Skeletal muscle satellite cell (primary cell): ENCODE data around the gene EMX2.

Experiments
- H3K27me3 ChIP-seq: 2 replicates; pipeline ENCODE4 v1.7.0; 2013; ENCODE audit warnings: low read length; ENCODE audit not compliant: control insufficient read depth, insufficient read depth
- H3K36me3 ChIP-seq: 2 replicates; pipeline ENCODE4 v1.7.0; 2013; ENCODE audit warnings: mild to moderate bottlenecking, control low read depth, low read length; ENCODE audit not compliant: insufficient read depth
- H3K4me1 ChIP-seq: 2 replicates; pipeline ENCODE4 v1.7.0; 2013; ENCODE audit warnings: low read length; ENCODE audit not compliant: control insufficient read depth, insufficient read depth
- H3K4me2 ChIP-seq: 2 replicates; pipeline ENCODE4 v1.7.0; 2013; ENCODE audit warnings: mild to moderate bottlenecking, low read length
- H3K4me3 ChIP-seq: 2 replicates; pipeline ENCODE4 v1.7.0; 2013; ENCODE audit warnings: low read length
- H3K9ac ChIP-seq: 2 replicates; pipeline ENCODE4 v1.7.0; 2013; ENCODE audit warnings: mild to moderate bottlenecking, low read depth, low read length, moderate library complexity
- H3K9me3 ChIP-seq: replicated peaks from 2 replicates; pipeline ENCODE4 v1.7.0; 2013; ENCODE audit warnings: mild to moderate bottlenecking, control low read depth, low read length

EMX2 gene

GRCh38 chr10:117539903-117540639 is 2.5 kb upstream of the EMX2 start:
- H3K9me3 ChIP-seq, result no peaks in the 10 kb centered on the region
- H3K4me2 ChIP-seq, result no peak overlapping the region
- H3K27me3 ChIP-seq, result peaks cover 95% of the 10 kb centered on the region
- no peak overlapping the region for H3K9ac ChIP-seq
- H3K4me3 ChIP-seq, result no peak overlapping the region
- H3K36me3 ChIP-seq, result no peaks in the 10 kb centered on the region
- peaks cover 30% of the 10 kb centered on the region for H3K4me1 ChIP-seq

- H3K4me1 ChIP-seq, result peaks cover 29% of the 10 kb centered on the region
- H3K9ac ChIP-seq, result no peak overlapping the region
- H3K9me3 ChIP-seq, result no peaks in the 10 kb centered on the region
- peaks cover 95% of the 10 kb centered on the region for H3K27me3 ChIP-seq
- no peak overlapping the region for H3K4me3 ChIP-seq
- H3K36me3 ChIP-seq, result no peaks in the 10 kb centered on the region
- no peak overlapping the region for H3K4me2 ChIP-seq
Measured at GRCh38 chr10:117540640-117541404, 1.7 kb upstream of the EMX2 start.

- H3K36me3 ChIP-seq, result no peaks in the 10 kb centered on the region
- H3K9ac ChIP-seq, result no peak overlapping the region
- H3K4me2 ChIP-seq, result no peak overlapping the region
- H3K4me1 ChIP-seq, result peaks cover 29% of the 10 kb centered on the region
- H3K9me3 ChIP-seq, result no peaks in the 10 kb centered on the region
- H3K4me3 ChIP-seq, result no peak overlapping the region
- H3K27me3 ChIP-seq, result peaks cover 94% of the 10 kb centered on the region
Measured at GRCh38 chr10:117541405-117541908, 1.1 kb upstream of the EMX2 start.

GRCh38 chr10:117541909-117542705 is 439 bp upstream of the EMX2 start:
- peak overlapping the region; percentile 67 for H3K4me2 ChIP-seq
- no peak overlapping the region for H3K9ac ChIP-seq
- peaks cover 94% of the 10 kb centered on the region for H3K27me3 ChIP-seq
- H3K36me3 ChIP-seq, result no peaks in the 10 kb centered on the region
- H3K4me1 ChIP-seq, result peaks cover 29% of the 10 kb centered on the region
- no peaks in the 10 kb centered on the region for H3K9me3 ChIP-seq
- peak overlapping the region; percentile 52 for H3K4me3 ChIP-seq

GRCh38 chr10:117543225-117544003 is 868 bp downstream of the EMX2 start:
- Histone ChIP-seq H3K27me3 (peaks cover 95% of the 10 kb centered on the region), H3K36me3 (no peaks in the 10 kb centered on the region), H3K9me3 (no peaks in the 10 kb centered on the region), H3K9ac (no peak overlapping the region), H3K4me3 (peak overlapping the region; percentile 62), H3K4me1 (peaks cover 29% of the 10 kb centered on the region), H3K4me2 (peak overlapping the region; percentile 76)

GRCh38 chr10:117544004-117544701 is 1.6 kb downstream of the EMX2 start:
- H3K9me3 ChIP-seq, result no peaks in the 10 kb centered on the region
- peaks cover 29% of the 10 kb centered on the region for H3K4me1 ChIP-seq
- peak overlapping the region; percentile 62 for H3K4me3 ChIP-seq
- H3K4me2 ChIP-seq, result peak overlapping the region; percentile 76
- H3K27me3 ChIP-seq, result peaks cover 95% of the 10 kb centered on the region
- no peaks in the 10 kb centered on the region for H3K36me3 ChIP-seq
- no peak overlapping the region for H3K9ac ChIP-seq

- peak overlapping the region; percentile 76 for H3K4me2 ChIP-seq
- H3K36me3 ChIP-seq, result no peaks in the 10 kb centered on the region
- no peaks in the 10 kb centered on the region for H3K9me3 ChIP-seq
- peaks cover 95% of the 10 kb centered on the region for H3K27me3 ChIP-seq
- H3K4me3 ChIP-seq, result peak overlapping the region; percentile 62
- no peak overlapping the region for H3K9ac ChIP-seq
- peaks cover 29% of the 10 kb centered on the region for H3K4me1 ChIP-seq
Measured at GRCh38 chr10:117544711-117545140, 2.2 kb downstream of the EMX2 start.

- Histone ChIP-seq H3K9me3 (no peaks in the 10 kb centered on the region), H3K9ac (no peak overlapping the region), H3K36me3 (no peaks in the 10 kb centered on the region), H3K27me3 (peaks cover 95% of the 10 kb centered on the region), H3K4me1 (peaks cover 29% of the 10 kb centered on the region), H3K4me3 (peak overlapping the region; percentile 62), H3K4me2 (peak overlapping the region; percentile 76)
Measured at GRCh38 chr10:117545141-117546019, 2.8 kb downstream of the EMX2 start.

- Histone ChIP-seq H3K4me2 (no peak overlapping the region), H3K9ac (no peak overlapping the region), H3K4me3 (no peak overlapping the region), H3K27me3 (peaks cover 95% of the 10 kb centered on the region), H3K36me3 (no peaks in the 10 kb centered on the region), H3K9me3 (no peaks in the 10 kb centered on the region), H3K4me1 (peaks cover 29% of the 10 kb centered on the region)
Measured at GRCh38 chr10:117546020-117546580, 3.6 kb downstream of the EMX2 start.
